ENCODE measurements around the gene AFF2. TPM values are rescaled to one million over a fixed set of nuclear protein-coding genes. Genes with fewer than 3 reads are reported as not detected.

AFF2 gene
- total and polyA plus RNA-seq, 4 donors, result 1.2 to 13.0 (median 3.9) TPM

- no peak overlapping the region for H3K4me3 ChIP-seq
- no peak overlapping the region for H3K27ac ChIP-seq (ENCODE audit: low read depth in 1 of 2, low read length in 1 of 2)
- TF ChIP-seq, protein P1, sequence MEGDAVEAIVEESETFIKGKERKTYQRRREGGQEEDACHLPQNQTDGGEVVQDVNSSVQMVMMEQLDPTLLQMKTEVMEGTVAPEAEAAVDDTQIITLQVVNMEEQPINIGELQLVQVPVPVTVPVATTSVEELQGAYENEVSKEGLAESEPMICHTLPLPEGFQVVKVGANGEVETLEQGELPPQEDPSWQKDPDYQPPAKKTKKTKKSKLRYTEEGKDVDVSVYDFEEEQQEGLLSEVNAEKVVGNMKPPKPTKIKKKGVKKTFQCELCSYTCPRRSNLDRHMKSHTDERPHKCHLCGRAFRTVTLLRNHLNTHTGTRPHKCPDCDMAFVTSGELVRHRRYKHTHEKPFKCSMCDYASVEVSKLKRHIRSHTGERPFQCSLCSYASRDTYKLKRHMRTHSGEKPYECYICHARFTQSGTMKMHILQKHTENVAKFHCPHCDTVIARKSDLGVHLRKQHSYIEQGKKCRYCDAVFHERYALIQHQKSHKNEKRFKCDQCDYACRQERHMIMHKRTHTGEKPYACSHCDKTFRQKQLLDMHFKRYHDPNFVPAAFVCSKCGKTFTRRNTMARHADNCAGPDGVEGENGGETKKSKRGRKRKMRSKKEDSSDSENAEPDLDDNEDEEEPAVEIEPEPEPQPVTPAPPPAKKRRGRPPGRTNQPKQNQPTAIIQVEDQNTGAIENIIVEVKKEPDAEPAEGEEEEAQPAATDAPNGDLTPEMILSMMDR (IDR thresholded peaks at IDR 0.05; ENCODE audit: control extremely low read depth, extremely low read depth), result no peak
- ATAC-seq (ENCODE audit: insufficient read depth, low FRiP score) (no peak), DNase-seq (no peak)
- H3K9me3 ChIP-seq (ENCODE audit: control insufficient read depth in 4 of 4, insufficient read depth in 3 of 4, low read length in 3 of 4), result peaks cover 0 to 2% (median 0%) of the 10 kb centered on the region in 4 donors
- 77 to 94% methylated on average over 7 of the region's 7 CpGs for WGBS, 2 donors
- H3K9ac ChIP-seq (ENCODE audit: insufficient read depth in 1 of 2, low read length in 2 of 2), result no peak overlapping the region
- H3K36me3 ChIP-seq (ENCODE audit: control insufficient read depth in 4 of 4, insufficient read depth in 4 of 4, low read length in 4 of 4), result no peaks in the 10 kb centered on the region
- peaks cover 0 to 8% (median 0%) of the 10 kb centered on the region in 5 donors for H3K4me1 ChIP-seq (ENCODE audit: control insufficient read depth in 5 of 5, insufficient read depth in 5 of 5, low read length in 5 of 5)
- H3K27me3 ChIP-seq (ENCODE audit: control insufficient read depth in 3 of 3, insufficient read depth in 3 of 3, low read length in 2 of 3), result peaks cover 0 to 3% (median 0%) of the 10 kb centered on the region in 3 donors
These were observed 132.9 kb downstream of the AFF2 start for GRCh38 chrX:148633218-148633908.

DNA sequence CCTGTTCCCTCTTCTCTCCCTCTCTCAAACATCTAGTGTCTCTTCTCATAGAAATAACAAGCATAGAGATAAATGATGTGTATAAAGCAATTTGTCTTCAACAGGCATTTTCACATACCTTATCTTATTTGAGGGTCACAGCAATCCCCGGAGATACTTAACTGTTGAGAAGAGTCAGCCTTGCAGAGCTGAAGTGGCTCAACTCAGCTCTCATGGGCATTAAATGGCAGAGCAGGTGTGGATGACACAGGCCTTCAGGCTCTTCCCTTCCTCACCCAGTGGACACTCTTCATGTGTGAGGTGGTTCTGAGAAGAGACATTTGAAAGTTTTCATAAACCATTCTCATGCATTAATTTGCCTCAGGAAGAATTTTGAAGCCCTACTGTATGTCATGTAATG lies 134.2 kb downstream of the AFF2 start:
- no peak for ATAC-seq (ENCODE audit: insufficient read depth, low FRiP score)
- 70 to 83% methylated on average over 1 of the region's 1 CpG for WGBS, 2 donors
- H3K27me3 ChIP-seq (ENCODE audit: control insufficient read depth in 3 of 3, insufficient read depth in 3 of 3, low read length in 2 of 3), result peaks cover 0 to 3% (median 0%) of the 10 kb centered on the region in 3 donors
- DNase-seq, result no peak
- H3K4me3 ChIP-seq, result no peak overlapping the region
- H3K4me1 ChIP-seq (ENCODE audit: control insufficient read depth in 5 of 5, insufficient read depth in 5 of 5, low read length in 5 of 5), result peaks cover 0 to 8% (median 0%) of the 10 kb centered on the region in 5 donors
- no peak overlapping the region for H3K27ac ChIP-seq (ENCODE audit: low read depth in 1 of 2, low read length in 1 of 2)
- peaks cover 0 to 2% (median 0%) of the 10 kb centered on the region in 4 donors for H3K9me3 ChIP-seq (ENCODE audit: control insufficient read depth in 4 of 4, insufficient read depth in 3 of 4, low read length in 3 of 4)
- no peaks in the 10 kb centered on the region for H3K36me3 ChIP-seq (ENCODE audit: control insufficient read depth in 4 of 4, insufficient read depth in 4 of 4, low read length in 4 of 4)
- TF ChIP-seq, protein P1 (IDR thresholded peaks at IDR 0.05; ENCODE audit: control extremely low read depth, extremely low read depth), result no peak
- no peak overlapping the region for H3K9ac ChIP-seq (ENCODE audit: insufficient read depth in 1 of 2, low read length in 2 of 2)

- no peaks in the 10 kb centered on the region for H3K9me3 ChIP-seq (ENCODE audit: control insufficient read depth in 4 of 4, insufficient read depth in 3 of 4, low read length in 3 of 4)
- no peaks in the 10 kb centered on the region for H3K36me3 ChIP-seq (ENCODE audit: control insufficient read depth in 4 of 4, insufficient read depth in 4 of 4, low read length in 4 of 4)
- H3K27ac ChIP-seq (ENCODE audit: low read depth in 1 of 2, low read length in 1 of 2), result no peak overlapping the region
- TF ChIP-seq, protein P1 (IDR thresholded peaks at IDR 0.05; ENCODE audit: control extremely low read depth, extremely low read depth), result no peak
- no peak overlapping the region for H3K9ac ChIP-seq (ENCODE audit: insufficient read depth in 1 of 2, low read length in 2 of 2)
- WGBS, 2 donors, result 58 to 94% methylated on average over 3 of the region's 3 CpGs
- no peak overlapping the region for H3K4me3 ChIP-seq
- peaks cover 0 to 3% (median 0%) of the 10 kb centered on the region in 3 donors for H3K27me3 ChIP-seq (ENCODE audit: control insufficient read depth in 3 of 3, insufficient read depth in 3 of 3, low read length in 2 of 3)
- DNase-seq, result no peak
- no peak for ATAC-seq (ENCODE audit: insufficient read depth, low FRiP score)
- no peaks in the 10 kb centered on the region for H3K4me1 ChIP-seq (ENCODE audit: control insufficient read depth in 5 of 5, insufficient read depth in 5 of 5, low read length in 5 of 5)
These were observed 143.0 kb downstream of the AFF2 start for GRCh38 chrX:148643460-148643859.
